Uterus (tissue), 2 donors: ENCODE results near the gene ZCRB1.

Experiments
- POLR2A ChIP-seq, 2 donors: fragments of 450-650 bp; IDR thresholded peaks; one replicate each; pipeline ENCODE4 v1.6.1; 2016; ENCODE audit warnings: antibody characterized with exemption in 2 of 2, mild to moderate bottlenecking in 1 of 2, moderate library complexity in 1 of 2
- TF ChIP-seq, protein P1 (sequence below), 4 experiments: fragments of 200-600 bp in 2 of 4; fragments of 450-650 bp in 2 of 4; sonication (generic) in 2 of 4; IDR thresholded peaks; one replicate each; pipeline ENCODE4 v1.5.1; 2016 to 2019; ENCODE audit warnings: antibody characterized with exemption in 4 of 4, mild to moderate bottlenecking in 2 of 4, moderate library complexity in 1 of 4

DNA sequence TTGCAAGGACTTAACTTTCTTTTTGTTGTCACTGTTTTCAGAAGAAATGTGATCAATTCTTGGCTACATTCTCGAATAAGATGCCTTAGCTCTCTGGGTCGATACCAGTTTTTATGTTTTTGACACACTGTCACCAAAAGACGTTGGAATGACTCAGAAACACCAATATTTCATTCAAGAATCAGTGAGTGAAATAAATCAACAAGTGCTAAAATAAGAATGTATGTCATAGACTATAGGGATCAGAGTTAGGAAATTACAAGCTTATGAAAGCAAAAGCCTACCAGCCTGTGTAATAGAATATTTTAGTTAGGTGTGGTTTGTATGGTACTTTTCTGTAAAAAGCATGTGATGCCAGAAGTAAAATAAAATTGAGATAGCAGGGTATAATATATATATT is 17.8 kb upstream of the ZCRB1 start:
- TF ChIP-seq, protein P1, sequence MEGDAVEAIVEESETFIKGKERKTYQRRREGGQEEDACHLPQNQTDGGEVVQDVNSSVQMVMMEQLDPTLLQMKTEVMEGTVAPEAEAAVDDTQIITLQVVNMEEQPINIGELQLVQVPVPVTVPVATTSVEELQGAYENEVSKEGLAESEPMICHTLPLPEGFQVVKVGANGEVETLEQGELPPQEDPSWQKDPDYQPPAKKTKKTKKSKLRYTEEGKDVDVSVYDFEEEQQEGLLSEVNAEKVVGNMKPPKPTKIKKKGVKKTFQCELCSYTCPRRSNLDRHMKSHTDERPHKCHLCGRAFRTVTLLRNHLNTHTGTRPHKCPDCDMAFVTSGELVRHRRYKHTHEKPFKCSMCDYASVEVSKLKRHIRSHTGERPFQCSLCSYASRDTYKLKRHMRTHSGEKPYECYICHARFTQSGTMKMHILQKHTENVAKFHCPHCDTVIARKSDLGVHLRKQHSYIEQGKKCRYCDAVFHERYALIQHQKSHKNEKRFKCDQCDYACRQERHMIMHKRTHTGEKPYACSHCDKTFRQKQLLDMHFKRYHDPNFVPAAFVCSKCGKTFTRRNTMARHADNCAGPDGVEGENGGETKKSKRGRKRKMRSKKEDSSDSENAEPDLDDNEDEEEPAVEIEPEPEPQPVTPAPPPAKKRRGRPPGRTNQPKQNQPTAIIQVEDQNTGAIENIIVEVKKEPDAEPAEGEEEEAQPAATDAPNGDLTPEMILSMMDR (IDR thresholded peaks at IDR 0.05) = no peak
- TF ChIP-seq POLR2A (IDR thresholded peaks at IDR 0.05) = no peak
